ENCODE measurements around the gene ZSWIM6. TPM values are rescaled to one million over a fixed set of nuclear protein-coding genes. Genes with fewer than 3 reads are reported as not detected.

Gene ZSWIM6
- total and polyA plus RNA-seq, 2 experiments from 2014 or later = 3.9 to 6.0 TPM

DNA sequence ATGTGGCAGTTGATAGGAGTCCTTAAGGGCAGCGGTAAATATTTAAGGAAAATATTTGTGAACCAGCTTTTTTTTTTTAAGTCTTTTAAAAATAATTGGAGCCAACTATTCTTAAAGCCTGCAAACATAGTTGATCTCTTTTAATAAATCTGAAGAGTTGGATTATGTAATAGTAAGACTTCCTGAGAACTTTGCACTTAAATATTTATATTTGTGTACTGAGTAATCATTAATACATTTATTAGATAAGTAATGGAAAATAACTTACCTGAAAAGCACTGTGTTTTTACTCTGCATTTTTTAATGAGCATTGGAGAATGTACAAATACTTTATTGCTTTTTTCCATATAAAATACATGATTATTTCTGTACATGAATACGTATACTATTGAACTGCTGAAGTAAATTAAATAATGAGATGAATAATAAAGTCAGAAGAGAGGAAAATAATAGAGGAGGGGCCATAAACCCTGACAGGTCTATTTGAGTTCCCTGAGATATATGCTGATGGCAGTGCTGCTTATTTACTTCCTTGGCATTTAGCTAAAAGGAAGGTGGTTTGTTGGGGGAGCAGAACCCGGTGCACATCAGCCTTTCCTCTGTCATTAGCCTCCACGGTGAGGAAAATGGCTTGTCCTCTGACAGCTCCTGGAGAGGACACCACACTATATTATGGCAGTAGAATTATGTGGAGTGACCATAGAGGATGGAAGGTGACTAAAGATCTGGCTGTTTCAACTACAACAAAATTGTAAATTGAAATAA, 148.0 kb downstream of the ZSWIM6 start:
- no peak overlapping the region for H3K27ac ChIP-seq (ENCODE audit: low read depth)
- H3K4me3 Mint-ChIP-seq = no peak overlapping the region
- H3K4me1 ChIP-seq (ENCODE audit: insufficient read depth) = no peaks in the 10 kb centered on the region; the same call in 1 of the 2 replicates
- no peaks in the 10 kb centered on the region for H3K9me2 ChIP-seq (ENCODE audit: insufficient read depth)
- H3K4me3 ChIP-seq = no peak overlapping the region
- DNase-seq (ENCODE audit: low spot score) (no peak), ATAC-seq (no peak)
- no peaks in the 10 kb centered on the region for H3K27me3 ChIP-seq (ENCODE audit: insufficient read depth)
- H4K20me1 ChIP-seq (replicated peaks; ENCODE audit: insufficient read depth) = no peaks in the 10 kb centered on the region
- TF ChIP-seq, protein P1, sequence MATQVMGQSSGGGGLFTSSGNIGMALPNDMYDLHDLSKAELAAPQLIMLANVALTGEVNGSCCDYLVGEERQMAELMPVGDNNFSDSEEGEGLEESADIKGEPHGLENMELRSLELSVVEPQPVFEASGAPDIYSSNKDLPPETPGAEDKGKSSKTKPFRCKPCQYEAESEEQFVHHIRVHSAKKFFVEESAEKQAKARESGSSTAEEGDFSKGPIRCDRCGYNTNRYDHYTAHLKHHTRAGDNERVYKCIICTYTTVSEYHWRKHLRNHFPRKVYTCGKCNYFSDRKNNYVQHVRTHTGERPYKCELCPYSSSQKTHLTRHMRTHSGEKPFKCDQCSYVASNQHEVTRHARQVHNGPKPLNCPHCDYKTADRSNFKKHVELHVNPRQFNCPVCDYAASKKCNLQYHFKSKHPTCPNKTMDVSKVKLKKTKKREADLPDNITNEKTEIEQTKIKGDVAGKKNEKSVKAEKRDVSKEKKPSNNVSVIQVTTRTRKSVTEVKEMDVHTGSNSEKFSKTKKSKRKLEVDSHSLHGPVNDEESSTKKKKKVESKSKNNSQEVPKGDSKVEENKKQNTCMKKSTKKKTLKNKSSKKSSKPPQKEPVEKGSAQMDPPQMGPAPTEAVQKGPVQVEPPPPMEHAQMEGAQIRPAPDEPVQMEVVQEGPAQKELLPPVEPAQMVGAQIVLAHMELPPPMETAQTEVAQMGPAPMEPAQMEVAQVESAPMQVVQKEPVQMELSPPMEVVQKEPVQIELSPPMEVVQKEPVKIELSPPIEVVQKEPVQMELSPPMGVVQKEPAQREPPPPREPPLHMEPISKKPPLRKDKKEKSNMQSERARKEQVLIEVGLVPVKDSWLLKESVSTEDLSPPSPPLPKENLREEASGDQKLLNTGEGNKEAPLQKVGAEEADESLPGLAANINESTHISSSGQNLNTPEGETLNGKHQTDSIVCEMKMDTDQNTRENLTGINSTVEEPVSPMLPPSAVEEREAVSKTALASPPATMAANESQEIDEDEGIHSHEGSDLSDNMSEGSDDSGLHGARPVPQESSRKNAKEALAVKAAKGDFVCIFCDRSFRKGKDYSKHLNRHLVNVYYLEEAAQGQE (IDR thresholded peaks at IDR 0.05; ENCODE audit: unreplicated experiment) = no peak
- TF ChIP-seq, protein P2, sequence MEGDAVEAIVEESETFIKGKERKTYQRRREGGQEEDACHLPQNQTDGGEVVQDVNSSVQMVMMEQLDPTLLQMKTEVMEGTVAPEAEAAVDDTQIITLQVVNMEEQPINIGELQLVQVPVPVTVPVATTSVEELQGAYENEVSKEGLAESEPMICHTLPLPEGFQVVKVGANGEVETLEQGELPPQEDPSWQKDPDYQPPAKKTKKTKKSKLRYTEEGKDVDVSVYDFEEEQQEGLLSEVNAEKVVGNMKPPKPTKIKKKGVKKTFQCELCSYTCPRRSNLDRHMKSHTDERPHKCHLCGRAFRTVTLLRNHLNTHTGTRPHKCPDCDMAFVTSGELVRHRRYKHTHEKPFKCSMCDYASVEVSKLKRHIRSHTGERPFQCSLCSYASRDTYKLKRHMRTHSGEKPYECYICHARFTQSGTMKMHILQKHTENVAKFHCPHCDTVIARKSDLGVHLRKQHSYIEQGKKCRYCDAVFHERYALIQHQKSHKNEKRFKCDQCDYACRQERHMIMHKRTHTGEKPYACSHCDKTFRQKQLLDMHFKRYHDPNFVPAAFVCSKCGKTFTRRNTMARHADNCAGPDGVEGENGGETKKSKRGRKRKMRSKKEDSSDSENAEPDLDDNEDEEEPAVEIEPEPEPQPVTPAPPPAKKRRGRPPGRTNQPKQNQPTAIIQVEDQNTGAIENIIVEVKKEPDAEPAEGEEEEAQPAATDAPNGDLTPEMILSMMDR (conservative IDR thresholded peaks at IDR 0.05; ENCODE audit: low read depth in 2 of 2) = no peak
- TF ChIP-seq CREB1 (CRISPR knock-in tag; IDR thresholded peaks at IDR 0.05; ENCODE audit: low read depth) (no peak), JUNB (IDR thresholded peaks at IDR 0.05; ENCODE audit: unreplicated experiment) (no peak), NANOG (IDR thresholded peaks at IDR 0.05; ENCODE audit: borderline replicate concordance) (no peak), ETS1 (IDR thresholded peaks at IDR 0.05) (no peak), STAT1 (IDR thresholded peaks at IDR 0.05; ENCODE audit: unreplicated experiment) (no peak), ZNF114 (CRISPR knock-in tag; IDR thresholded peaks at IDR 0.05) (no peak)
- H3K27ac Mint-ChIP-seq = no peak overlapping the region
- H3K36me3 ChIP-seq (ENCODE audit: insufficient read depth) = no peaks in the 10 kb centered on the region
- no peaks in the 10 kb centered on the region; the same call in 1 of the 2 replicates for H3K79me2 ChIP-seq (replicated peaks; ENCODE audit: insufficient read depth)
- H3K9me3 Mint-ChIP-seq = no peaks in the 10 kb centered on the region
- no peak overlapping the region for H2AFZ ChIP-seq
- H3K36me3 Mint-ChIP-seq (ENCODE audit: low read depth) = no peaks in the 10 kb centered on the region
- H3K4me2 ChIP-seq = no peak overlapping the region
- H3F3A ChIP-seq (replicated peaks; ENCODE audit: low read depth) = no peaks in the 10 kb centered on the region
- H3K4me1 Mint-ChIP-seq = peaks cover 14% of the 10 kb centered on the region; the same call in 2 of the 3 replicates
- no peaks in the 10 kb centered on the region for H3K27me3 Mint-ChIP-seq (ENCODE audit: insufficient read depth, low read depth, poor library complexity)

Data from GM23338 (cell line).